H9 (cell line): ENCODE measurements around the gene SLC22A2. TPM values are rescaled to one million over a fixed set of nuclear protein-coding genes. Genes with fewer than 3 reads are reported as not detected.
"Not testable (repeated sequence)": the region's sequence is repeated elsewhere in the genome, so short reads cannot be mapped to it uniquely, and the experiment has no call there.

Source experiments
- DNase-seq: peaks from one replicate; pipeline ENCODE4 v3.0.0-alpha.2; 2017
- H2AFZ ChIP-seq: one replicate; pipeline ENCODE4 v1.6.1; 2013; ENCODE audit warnings: mild to moderate bottlenecking, low read length, control low read depth, moderate library complexity
- H2AK5ac ChIP-seq: 2 replicates; pipeline ENCODE4 v1.6.1; 2013; ENCODE audit warnings: low read length, control low read depth, mixed read lengths; ENCODE audit not compliant: insufficient read length
- H2BK120ac ChIP-seq: one replicate; pipeline ENCODE4 v1.6.1; 2013; ENCODE audit warnings: low read depth, mild to moderate bottlenecking, low read length, control low read depth, inconsistent platforms; ENCODE audit not compliant: poor library complexity, severe bottlenecking
- H2BK12ac ChIP-seq: 2 replicates; pipeline ENCODE4 v1.6.1; 2013; ENCODE audit warnings: low read length, control low read depth, mixed read lengths, low read depth; ENCODE audit not compliant: insufficient read length
- H2BK15ac ChIP-seq: 2 replicates; pipeline ENCODE4 v1.6.1; 2013; ENCODE audit warnings: low read depth, low read length, control low read depth
- H2BK20ac ChIP-seq: one replicate; pipeline ENCODE4 v1.6.1; 2013; ENCODE audit warnings: low read depth, mild to moderate bottlenecking, low read length, control low read depth, inconsistent platforms; ENCODE audit not compliant: poor library complexity, severe bottlenecking
- H2BK5ac ChIP-seq: 2 replicates; pipeline ENCODE4 v1.6.1; 2013; ENCODE audit warnings: low read length, control low read depth, mixed read lengths; ENCODE audit not compliant: insufficient read length
- H3K14ac ChIP-seq: 2 replicates; pipeline ENCODE4 v1.6.1; 2013; ENCODE audit warnings: low read length, control low read depth; ENCODE audit not compliant: insufficient read depth
- H3K18ac ChIP-seq: 2 replicates; pipeline ENCODE4 v1.6.1; 2013; ENCODE audit warnings: low read depth, mild to moderate bottlenecking, mixed read lengths, low read length, control low read depth; ENCODE audit not compliant: insufficient read length
- H3K23ac ChIP-seq: 2 replicates; pipeline ENCODE4 v1.6.1; 2013; ENCODE audit warnings: low read length, control low read depth, mixed read lengths, low read depth; ENCODE audit not compliant: insufficient read length
- H3K23me2 ChIP-seq: 2 replicates; pipeline ENCODE4 v1.6.1; 2013; ENCODE audit warnings: low read depth, mild to moderate bottlenecking, mixed read lengths, low read length, control low read depth; ENCODE audit not compliant: insufficient read length, poor library complexity, severe bottlenecking
- H3K27ac ChIP-seq: 2 replicates; pipeline ENCODE4 v1.5.1; 2013; ENCODE audit warnings: low read length, control low read depth, mixed read lengths, low read depth; ENCODE audit not compliant: insufficient read length
- H3K27me3 ChIP-seq: 2 replicates; pipeline ENCODE4 v1.6.1; 2013; ENCODE audit warnings: low read length, control low read depth, inconsistent platforms; ENCODE audit not compliant: insufficient read depth
- H3K4ac ChIP-seq: 2 replicates; pipeline ENCODE4 v1.6.1; 2013; ENCODE audit warnings: low read depth, mild to moderate bottlenecking, control low read depth, inconsistent platforms, low read length, moderate library complexity
- H3K4me1 ChIP-seq: 2 replicates; pipeline ENCODE4 v1.6.1; 2013; ENCODE audit warnings: low read length, control low read depth, inconsistent platforms; ENCODE audit not compliant: insufficient read depth
- H3K4me2 ChIP-seq: 2 replicates; pipeline ENCODE4 v1.6.1; 2013; ENCODE audit warnings: low read length, control low read depth, mixed read lengths; ENCODE audit not compliant: insufficient read length, insufficient read depth
- H3K56ac ChIP-seq: 2 replicates; pipeline ENCODE4 v1.6.1; 2013; ENCODE audit warnings: low read depth, mild to moderate bottlenecking, mixed read lengths, low read length, control low read depth; ENCODE audit not compliant: insufficient read length
- H3K79me1 ChIP-seq: 2 replicates; pipeline ENCODE4 v1.6.1; 2013; ENCODE audit warnings: low read depth, mild to moderate bottlenecking, moderate library complexity, low read length, control low read depth, inconsistent platforms; ENCODE audit not compliant: insufficient read depth, poor library complexity, severe bottlenecking
- H3K79me2 ChIP-seq: 2 replicates; pipeline ENCODE4 v1.6.1; 2013; ENCODE audit warnings: low read length, control low read depth, inconsistent platforms; ENCODE audit not compliant: insufficient read depth
- H3K9ac ChIP-seq: 2 replicates; pipeline ENCODE4 v1.6.1; 2013; ENCODE audit warnings: low read length, control low read depth, mixed read lengths; ENCODE audit not compliant: insufficient read length; ENCODE audit errors: extremely low read depth
- H3K9me3 ChIP-seq: one replicate; pipeline ENCODE4 v1.6.1; 2013; ENCODE audit warnings: low read depth, low read length, inconsistent platforms; ENCODE audit not compliant: control insufficient read depth
- H3T11ph ChIP-seq: one replicate; pipeline ENCODE4 v1.6.1; 2013; ENCODE audit warnings: mild to moderate bottlenecking, low read length, control low read depth, inconsistent platforms
- H4K20me1 ChIP-seq: one replicate; pipeline ENCODE4 v1.6.1; 2013; ENCODE audit not compliant: control insufficient read depth, insufficient read length, insufficient read depth
- H4K5ac ChIP-seq: 2 replicates; pipeline ENCODE4 v1.6.1; 2013; ENCODE audit warnings: low read depth, mild to moderate bottlenecking, mixed read lengths, low read length, control low read depth; ENCODE audit not compliant: insufficient read length
- H4K8ac ChIP-seq: replicated peaks from 2 replicates; pipeline ENCODE4 v1.6.1; 2013; ENCODE audit warnings: low read length, control low read depth, mixed read lengths, low read depth; ENCODE audit not compliant: insufficient read length
- H4K91ac ChIP-seq: 2 replicates; pipeline ENCODE4 v1.6.1; 2013; ENCODE audit warnings: low read depth, mild to moderate bottlenecking, moderate library complexity, mixed read lengths, low read length, control low read depth; ENCODE audit not compliant: insufficient read length
- H3K27ac Mint-ChIP-seq, 3 experiments: 2 replicates in 2 of 3; 3 replicates in 1 of 3; pipeline ENCODE4 v1.8.0; 2020 to 2021; ENCODE audit warnings: mixed read lengths in 3 of 3, mild to moderate bottlenecking in 1 of 3, moderate library complexity in 1 of 3
- H3K27me3 Mint-ChIP-seq: 2 replicates; pipeline ENCODE4 v1.8.0; 2021; ENCODE audit warnings: low read depth, mild to moderate bottlenecking, moderate library complexity, mixed read lengths
- H3K36me3 Mint-ChIP-seq, 3 experiments: 2 replicates in 2 of 3; 3 replicates in 1 of 3; pipeline ENCODE4 v1.8.0; 2020 to 2021; ENCODE audit warnings: low read depth in 3 of 3, mixed read lengths in 3 of 3; ENCODE audit not compliant: insufficient read depth in 1 of 3
- H3K4me1 Mint-ChIP-seq, 2 experiments: 2 replicates each; pipeline ENCODE4 v1.8.0; 2020; ENCODE audit warnings: mixed read lengths in 2 of 2
- H3K4me3 Mint-ChIP-seq, 2 experiments: 2 replicates in 1 of 2; 3 replicates in 1 of 2; pipeline ENCODE4 v1.8.0; 2020 to 2021; ENCODE audit warnings: mild to moderate bottlenecking in 2 of 2, mixed read lengths in 2 of 2, moderate library complexity in 1 of 2
- H3K9me3 Mint-ChIP-seq, 2 experiments: 2 replicates in 1 of 2; 3 replicates in 1 of 2; pipeline ENCODE4 v1.8.0; 2020; ENCODE audit warnings: mild to moderate bottlenecking in 2 of 2, mixed read lengths in 2 of 2, moderate library complexity in 1 of 2
- WGBS: extraction: QIAGEN DNeasy Blood & Tissue Kit; methylation state at CpG from one replicate; pipeline ENCODE4 v1.1.7; 2013; ENCODE audit warnings: missing lambda C conversion rate, low lambda C conversion rate, mixed read lengths; ENCODE audit not compliant: insufficient read length; ENCODE audit errors: extremely low coverage; 5-methylcytosine and 5-hydroxymethylcytosine counted together
- total RNA-seq: library from RNA; stranded (reverse); gene quantifications from 2 replicates; pipeline ENCODE4 v1.2.1, GENCODE V29; 2021
- TF ChIP-seq, protein P1 (sequence below): fragments of 200-600 bp; sonication (generic); conservative IDR thresholded peaks from 3 replicates; pipeline ENCODE4 v1.8.0; 2021; ENCODE audit warnings: antibody characterized with exemption, mild to moderate bottlenecking

Gene SLC22A2
- total RNA-seq, 1 experiment from 2014 or later = 1.0 TPM

DNA sequence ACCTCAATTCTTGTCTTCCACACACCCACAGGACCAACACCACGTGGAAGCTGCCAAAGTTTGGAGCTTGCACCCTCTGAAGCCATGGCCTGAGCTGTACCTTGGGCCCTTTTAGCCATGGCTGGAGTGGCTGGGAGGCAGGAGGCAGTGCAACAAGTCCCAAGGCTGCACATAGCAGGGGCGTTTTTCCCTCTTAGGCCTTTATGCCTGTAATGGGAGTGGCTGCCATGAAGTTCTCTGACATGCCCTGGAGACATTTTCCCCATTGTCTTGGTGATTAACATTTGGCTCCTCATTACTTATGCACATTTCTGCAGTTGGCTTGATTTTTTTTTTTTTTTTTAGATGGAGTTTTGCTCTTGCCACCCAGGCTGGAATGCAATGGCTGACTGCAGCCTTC lies 45.2 kb upstream of the SLC22A2 start:
- no peaks in the 10 kb centered on the region for H4K20me1 ChIP-seq
- WGBS = no CpG with 5 or more reads among the region's 2 CpGs
- H2BK12ac ChIP-seq = no peak overlapping the region
- no peak overlapping the region for H3K27ac ChIP-seq
- H3T11ph ChIP-seq = no peak overlapping the region
- peaks cover 2% of the 10 kb centered on the region; the same call in 1 of the 2 replicates for H3K4me1 ChIP-seq
- TF ChIP-seq, protein P1, sequence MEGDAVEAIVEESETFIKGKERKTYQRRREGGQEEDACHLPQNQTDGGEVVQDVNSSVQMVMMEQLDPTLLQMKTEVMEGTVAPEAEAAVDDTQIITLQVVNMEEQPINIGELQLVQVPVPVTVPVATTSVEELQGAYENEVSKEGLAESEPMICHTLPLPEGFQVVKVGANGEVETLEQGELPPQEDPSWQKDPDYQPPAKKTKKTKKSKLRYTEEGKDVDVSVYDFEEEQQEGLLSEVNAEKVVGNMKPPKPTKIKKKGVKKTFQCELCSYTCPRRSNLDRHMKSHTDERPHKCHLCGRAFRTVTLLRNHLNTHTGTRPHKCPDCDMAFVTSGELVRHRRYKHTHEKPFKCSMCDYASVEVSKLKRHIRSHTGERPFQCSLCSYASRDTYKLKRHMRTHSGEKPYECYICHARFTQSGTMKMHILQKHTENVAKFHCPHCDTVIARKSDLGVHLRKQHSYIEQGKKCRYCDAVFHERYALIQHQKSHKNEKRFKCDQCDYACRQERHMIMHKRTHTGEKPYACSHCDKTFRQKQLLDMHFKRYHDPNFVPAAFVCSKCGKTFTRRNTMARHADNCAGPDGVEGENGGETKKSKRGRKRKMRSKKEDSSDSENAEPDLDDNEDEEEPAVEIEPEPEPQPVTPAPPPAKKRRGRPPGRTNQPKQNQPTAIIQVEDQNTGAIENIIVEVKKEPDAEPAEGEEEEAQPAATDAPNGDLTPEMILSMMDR = no peak
- Mint-ChIP-seq H3K9me3 (peaks cover 22 to 29% of the 10 kb centered on the region in 2 experiments), H3K27ac (no peak overlapping the region; a peak in 1 of 7 replicates), H3K36me3 (peaks cover 13 to 27% (median 14%) of the 10 kb centered on the region in 3 experiments), H3K27me3 (peaks cover 1% of the 10 kb centered on the region), H3K4me3 (no peak overlapping the region), H3K4me1 (peaks cover 12 to 18% of the 10 kb centered on the region in 2 experiments)
- no peak overlapping the region for H3K18ac ChIP-seq
- H3K14ac ChIP-seq = no peak overlapping the region
- no peaks in the 10 kb centered on the region for H3K9me3 ChIP-seq
- no peak overlapping the region for H2BK120ac ChIP-seq
- H3K27me3 ChIP-seq = no peaks in the 10 kb centered on the region
- no peaks in the 10 kb centered on the region for H3K79me2 ChIP-seq
- no peak overlapping the region for H2AFZ ChIP-seq
- H3K23me2 ChIP-seq = peaks cover 4% of the 10 kb centered on the region
- no peak overlapping the region for H2BK20ac ChIP-seq
- H2BK15ac ChIP-seq = no peak overlapping the region
- no peak overlapping the region for H2AK5ac ChIP-seq
- no peak overlapping the region for H3K4me2 ChIP-seq
- no peaks in the 10 kb centered on the region for H3K79me1 ChIP-seq
- H4K8ac ChIP-seq = no peak overlapping the region
- no peak overlapping the region for H3K56ac ChIP-seq
- H3K9ac ChIP-seq = no peak overlapping the region
- DNase-seq = no peak
- no peak overlapping the region for H4K5ac ChIP-seq
- no peak overlapping the region for H3K23ac ChIP-seq
- H3K4ac ChIP-seq = no peak overlapping the region
- no peak overlapping the region for H2BK5ac ChIP-seq
- H4K91ac ChIP-seq = no peak overlapping the region

DNA sequence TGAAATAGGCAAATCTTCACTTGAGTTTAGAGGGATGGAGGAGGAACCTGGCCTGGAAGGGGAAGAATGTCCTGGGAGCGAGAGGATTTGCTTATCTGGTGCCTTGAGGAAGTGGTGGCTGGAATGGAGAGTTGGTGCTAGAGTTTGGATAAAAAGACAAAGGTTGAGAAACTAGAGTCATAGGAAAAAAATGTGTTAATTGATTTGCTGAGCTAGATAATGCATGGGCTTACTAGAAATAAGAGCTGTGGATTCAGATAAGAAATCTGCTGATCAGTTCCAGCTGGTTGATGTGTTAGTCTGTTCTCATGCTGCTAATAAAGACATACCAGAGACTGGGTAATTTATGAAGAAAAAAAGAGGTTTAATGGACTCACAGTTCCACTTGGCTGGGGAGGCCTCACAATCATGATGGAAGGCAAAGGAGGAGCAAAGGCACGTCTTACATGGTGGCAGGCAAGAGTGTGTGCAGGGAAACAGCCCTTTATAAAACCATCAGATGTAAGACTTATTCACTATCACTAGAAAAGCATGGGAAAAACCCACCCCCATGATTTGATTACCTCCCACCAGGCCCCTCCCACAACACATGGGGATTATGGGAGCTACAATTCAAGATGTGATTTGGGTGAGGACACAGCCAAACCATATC lies 43.9 kb upstream of the SLC22A2 start:
- not testable (repeated sequence) for H3K27ac ChIP-seq, H3K4me2 ChIP-seq, H3K79me2 ChIP-seq, H3K9me3 ChIP-seq, H2BK5ac ChIP-seq, H4K91ac ChIP-seq, H3T11ph ChIP-seq, DNase-seq, H3K4ac ChIP-seq, H3K23me2 ChIP-seq, H2AK5ac ChIP-seq, H4K8ac ChIP-seq, H3K56ac ChIP-seq, H4K20me1 ChIP-seq, H3K9ac ChIP-seq, H3K27me3 Mint-ChIP-seq, H2BK12ac ChIP-seq, H2BK15ac ChIP-seq, H3K23ac ChIP-seq, H4K5ac ChIP-seq, H3K27ac Mint-ChIP-seq, H2BK20ac ChIP-seq, H3K14ac ChIP-seq, H3K79me1 ChIP-seq, H3K4me1 ChIP-seq, H2AFZ ChIP-seq, H3K27me3 ChIP-seq, H3K4me3 Mint-ChIP-seq, H3K18ac ChIP-seq, H2BK120ac ChIP-seq
- H3K36me3 Mint-ChIP-seq = peaks cover 11 to 27% (median 14%) of the 10 kb centered on the region in 3 experiments
- peaks cover 22 to 25% of the 10 kb centered on the region in 2 experiments for H3K9me3 Mint-ChIP-seq
- no CpG with 5 or more reads among the region's 2 CpGs for WGBS
- H3K4me1 Mint-ChIP-seq = peaks cover 12 to 18% of the 10 kb centered on the region in 2 experiments
